Neural progenitor cell (in vitro differentiated cells): Measurements from ENCODE around the gene FARS2. TPM values are rescaled to one million over a fixed set of nuclear protein-coding genes. Genes with fewer than 3 reads are reported as not detected.

Experiments used
- DNase-seq: peaks from one replicate; pipeline ENCODE4 v3.0.0-alpha.2; 2016; ENCODE audit warnings: low spot score
- H2AFZ ChIP-seq: fragments of 200-600 bp; sonication (generic); replicated peaks from 2 replicates; pipeline ENCODE4 v1.6.1; 2016; ENCODE audit warnings: antibody characterized with exemption
- H3F3A ChIP-seq: fragments of 200-600 bp; sonication (generic); 2 replicates; pipeline ENCODE4 v1.6.1; 2016; ENCODE audit warnings: antibody characterized with exemption, low read depth
- H3K27ac ChIP-seq: fragments of 200-600 bp; sonication (generic); 2 replicates; pipeline ENCODE4 v1.5.1; 2016; ENCODE audit warnings: mild to moderate bottlenecking
- H3K27me3 ChIP-seq: fragments of 200-600 bp; sonication (generic); 2 replicates; pipeline ENCODE4 v1.6.1; 2016; ENCODE audit warnings: mild to moderate bottlenecking, moderate library complexity
- H3K36me3 ChIP-seq: fragments of 200-600 bp; sonication (generic); 2 replicates; pipeline ENCODE4 v1.5.1; 2016
- H3K4me1 ChIP-seq: fragments of 200-600 bp; sonication (generic); 2 replicates; pipeline ENCODE4 v1.6.1; 2016; ENCODE audit warnings: mixed run types
- H3K4me2 ChIP-seq: fragments of 200-600 bp; sonication (generic); 2 replicates; pipeline ENCODE4 v1.6.1; 2016
- H3K4me3 ChIP-seq: fragments of 200-600 bp; sonication (generic); 2 replicates; pipeline ENCODE4 v1.5.1; 2016
- H3K79me2 ChIP-seq: fragments of 200-600 bp; sonication (generic); 2 replicates; pipeline ENCODE4 v1.6.1; 2016; ENCODE audit warnings: low read depth
- H3K9ac ChIP-seq: fragments of 200-600 bp; sonication (generic); 2 replicates; pipeline ENCODE4 v1.6.1; 2016
- H3K9me3 ChIP-seq: fragments of 200-600 bp; sonication (generic); 2 replicates; pipeline ENCODE4 v1.5.1; 2016; ENCODE audit warnings: low read depth
- H4K20me1 ChIP-seq: fragments of 200-600 bp; sonication (generic); 2 replicates; pipeline ENCODE4 v1.6.1; 2016; ENCODE audit warnings: low read depth
- H3K27ac Mint-ChIP-seq: 3 replicates; pipeline ENCODE4 v1.8.0; 2021; ENCODE audit warnings: mixed read lengths
- H3K27me3 Mint-ChIP-seq: 2 replicates; pipeline ENCODE4 v1.8.0; 2022; ENCODE audit warnings: low read depth, mild to moderate bottlenecking, inconsistent platforms, moderate library complexity, mixed read lengths; ENCODE audit not compliant: insufficient read depth
- H3K36me3 Mint-ChIP-seq: 3 replicates; pipeline ENCODE4 v1.8.0; 2021; ENCODE audit warnings: mixed read lengths
- H3K4me1 Mint-ChIP-seq: 3 replicates; pipeline ENCODE4 v1.8.0; 2021; ENCODE audit warnings: mixed read lengths
- H3K4me3 Mint-ChIP-seq: 3 replicates; pipeline ENCODE4 v1.8.0; 2021; ENCODE audit warnings: mild to moderate bottlenecking, moderate library complexity, mixed read lengths
- H3K9me3 Mint-ChIP-seq: 3 replicates; pipeline ENCODE4 v1.8.0; 2020; ENCODE audit warnings: mixed read lengths
- EZH2 ChIP-seq: fragments of 200-600 bp; sonication (generic); IDR thresholded peaks from 2 replicates; pipeline ENCODE4 v1.6.1; 2017; ENCODE audit warnings: antibody characterized with exemption, mild to moderate bottlenecking, moderate library complexity
- EZH2phosphoT487 ChIP-seq: fragments of 200-600 bp; sonication (generic); IDR thresholded peaks from 2 replicates; pipeline ENCODE4 v1.6.1; 2017; ENCODE audit warnings: antibody characterized with exemption
- total RNA-seq: library from RNA; depleted of rRNA; stranded (reverse); fragments of >200 nt; gene quantifications from 2 replicates; pipeline ENCODE4 v1.2.3, GENCODE V29; 2015; ENCODE audit warnings: low replicate concordance
- TF ChIP-seq, protein P1 (sequence below): fragments of 200-600 bp; sonication (generic); IDR thresholded peaks from 2 replicates; pipeline ENCODE4 v1.5.1; 2017; ENCODE audit warnings: antibody characterized with exemption, mild to moderate bottlenecking

Gene FARS2
- total RNA-seq, 1 donor from 2014 or later, result 10.8 TPM

DNA sequence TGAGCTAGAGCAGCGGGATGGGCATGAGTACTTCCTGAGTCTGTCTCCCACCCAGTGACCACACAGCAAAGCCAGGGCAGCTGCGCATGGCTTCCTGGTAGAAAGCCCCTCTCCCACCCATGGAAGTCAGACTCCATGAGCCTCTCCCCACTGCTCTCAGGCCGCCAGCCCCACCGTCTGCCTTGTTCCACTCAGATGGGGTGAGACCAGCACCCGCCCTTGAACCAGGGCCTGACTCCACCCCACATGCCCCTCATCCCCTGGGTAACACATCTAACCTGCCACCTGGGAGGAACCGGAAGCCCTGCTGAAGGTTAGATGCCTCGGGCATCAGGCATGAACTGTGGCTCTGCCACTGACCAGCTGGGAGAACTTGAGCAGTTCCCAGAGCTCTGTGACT is 517.6 kb downstream of the FARS2 start:
- Histone ChIP-seq H3K27me3 (no peaks in the 10 kb centered on the region), H3K79me2 (no peaks in the 10 kb centered on the region), H2AFZ (no peak overlapping the region), H3K36me3 (no peaks in the 10 kb centered on the region), H3K9ac (no peak overlapping the region), H3K27ac (no peak overlapping the region), H3K4me2 (no peak overlapping the region), H3K9me3 (no peaks in the 10 kb centered on the region), H3F3A (no peaks in the 10 kb centered on the region), H3K4me3 (no peak overlapping the region), H3K4me1 (peaks cover 3% of the 10 kb centered on the region), H4K20me1 (no peaks in the 10 kb centered on the region)
- Mint-ChIP-seq H3K9me3 (peaks cover 2% of the 10 kb centered on the region), H3K4me1 (peaks cover 8% of the 10 kb centered on the region), H3K27me3 (peaks cover under 1% of the 10 kb centered on the region), H3K27ac (no peak overlapping the region), H3K4me3 (no peak overlapping the region), H3K36me3 (no peaks in the 10 kb centered on the region)
- no peak for TF ChIP-seq EZH2phosphoT487
- TF ChIP-seq, protein P1, sequence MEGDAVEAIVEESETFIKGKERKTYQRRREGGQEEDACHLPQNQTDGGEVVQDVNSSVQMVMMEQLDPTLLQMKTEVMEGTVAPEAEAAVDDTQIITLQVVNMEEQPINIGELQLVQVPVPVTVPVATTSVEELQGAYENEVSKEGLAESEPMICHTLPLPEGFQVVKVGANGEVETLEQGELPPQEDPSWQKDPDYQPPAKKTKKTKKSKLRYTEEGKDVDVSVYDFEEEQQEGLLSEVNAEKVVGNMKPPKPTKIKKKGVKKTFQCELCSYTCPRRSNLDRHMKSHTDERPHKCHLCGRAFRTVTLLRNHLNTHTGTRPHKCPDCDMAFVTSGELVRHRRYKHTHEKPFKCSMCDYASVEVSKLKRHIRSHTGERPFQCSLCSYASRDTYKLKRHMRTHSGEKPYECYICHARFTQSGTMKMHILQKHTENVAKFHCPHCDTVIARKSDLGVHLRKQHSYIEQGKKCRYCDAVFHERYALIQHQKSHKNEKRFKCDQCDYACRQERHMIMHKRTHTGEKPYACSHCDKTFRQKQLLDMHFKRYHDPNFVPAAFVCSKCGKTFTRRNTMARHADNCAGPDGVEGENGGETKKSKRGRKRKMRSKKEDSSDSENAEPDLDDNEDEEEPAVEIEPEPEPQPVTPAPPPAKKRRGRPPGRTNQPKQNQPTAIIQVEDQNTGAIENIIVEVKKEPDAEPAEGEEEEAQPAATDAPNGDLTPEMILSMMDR, result no peak
- no peak for TF ChIP-seq EZH2
- DNase-seq, result no peak

DNA sequence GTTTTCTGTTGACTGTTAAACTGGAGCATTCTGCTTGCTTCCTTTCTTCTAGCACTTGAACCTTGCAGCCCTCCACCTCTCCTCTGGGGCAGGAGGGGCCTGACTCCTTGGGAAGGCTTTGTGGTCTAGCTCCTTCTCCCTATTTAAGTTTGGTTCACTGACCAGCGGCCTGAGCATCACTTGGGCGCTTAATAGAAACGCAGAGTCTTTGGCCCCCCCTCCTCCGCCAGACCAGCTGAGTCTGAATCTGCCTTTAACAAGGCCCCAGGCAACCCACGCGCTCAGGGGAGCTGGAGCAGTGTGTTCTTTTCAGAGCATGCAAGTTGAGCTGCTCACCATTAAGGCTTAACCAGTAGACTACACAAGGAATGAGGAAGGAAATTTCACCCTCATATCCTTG is 519.7 kb downstream of the FARS2 start:
- Mint-ChIP-seq H3K36me3 (no peaks in the 10 kb centered on the region), H3K4me1 (peaks cover 20% of the 10 kb centered on the region), H3K9me3 (peaks cover 2% of the 10 kb centered on the region), H3K4me3 (no peak overlapping the region), H3K27me3 (peaks cover 4% of the 10 kb centered on the region), H3K27ac (no peak overlapping the region)
- Histone ChIP-seq H3K4me1 (peaks cover 3% of the 10 kb centered on the region), H3F3A (no peaks in the 10 kb centered on the region), H3K9me3 (no peaks in the 10 kb centered on the region), H3K4me3 (no peak overlapping the region), H3K79me2 (no peaks in the 10 kb centered on the region), H3K27me3 (no peaks in the 10 kb centered on the region), H3K27ac (no peak overlapping the region), H3K9ac (no peak overlapping the region), H3K4me2 (no peak overlapping the region), H4K20me1 (no peaks in the 10 kb centered on the region), H2AFZ (no peak overlapping the region), H3K36me3 (no peaks in the 10 kb centered on the region)
- no peak for DNase-seq
- TF ChIP-seq, protein P1, result no peak
- TF ChIP-seq EZH2phosphoT487, result no peak
- TF ChIP-seq EZH2, result no peak

DNA sequence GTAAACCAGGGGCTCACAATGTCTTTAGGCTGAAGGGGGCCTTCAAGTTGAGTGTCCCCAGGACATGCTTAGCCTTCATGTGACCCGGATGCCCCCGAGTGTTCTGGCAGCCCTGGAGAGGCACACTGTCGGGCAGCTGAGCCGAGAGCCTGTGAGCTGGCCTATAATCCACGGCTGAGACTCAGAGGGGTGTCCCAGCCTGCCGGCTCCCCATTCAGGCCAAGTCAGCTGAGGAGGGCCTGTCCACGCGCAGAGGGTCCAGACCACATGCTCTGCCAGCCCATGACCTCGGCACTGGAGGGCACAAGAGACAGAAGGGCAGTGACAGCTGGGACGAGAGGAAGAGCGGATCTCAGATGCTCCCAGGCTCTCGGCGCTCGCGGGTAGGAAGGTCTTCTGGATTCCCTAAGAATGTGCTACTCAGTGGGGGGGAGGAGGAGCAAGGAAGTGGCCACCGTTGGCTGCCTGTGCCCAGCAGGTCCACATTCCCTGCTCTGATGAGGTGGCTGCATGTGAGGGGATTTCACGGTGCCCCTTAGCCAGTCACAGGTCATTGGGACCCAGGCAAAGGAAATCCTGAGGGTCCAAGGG is 520.7 kb downstream of the FARS2 start:
- TF ChIP-seq, protein P1, result no peak
- TF ChIP-seq EZH2 (no peak), EZH2phosphoT487 (no peak)
- H3K36me3 Mint-ChIP-seq, result no peaks in the 10 kb centered on the region
- Histone ChIP-seq H3K79me2 (no peaks in the 10 kb centered on the region), H3K27me3 (no peaks in the 10 kb centered on the region), H4K20me1 (no peaks in the 10 kb centered on the region), H3K4me1 (peaks cover 10% of the 10 kb centered on the region), H3F3A (no peaks in the 10 kb centered on the region), H3K4me3 (no peak overlapping the region), H2AFZ (no peak overlapping the region), H3K27ac (no peak overlapping the region), H3K9me3 (no peaks in the 10 kb centered on the region), H3K9ac (no peak overlapping the region), H3K36me3 (no peaks in the 10 kb centered on the region), H3K4me2 (no peak overlapping the region)
- peaks cover 2% of the 10 kb centered on the region for H3K9me3 Mint-ChIP-seq
- peaks cover 4% of the 10 kb centered on the region for H3K27me3 Mint-ChIP-seq
- no peak overlapping the region for H3K4me3 Mint-ChIP-seq
- peaks cover 24% of the 10 kb centered on the region for H3K4me1 Mint-ChIP-seq
- DNase-seq, result no peak
- H3K27ac Mint-ChIP-seq, result no peak overlapping the region
